Transverse colon (tissue), 4 donors: ENCODE results near the gene CRIP2. TPM values are rescaled to one million over a fixed set of nuclear protein-coding genes. Genes with fewer than 3 reads are reported as not detected.

Source experiments
- DNase-seq: peaks from one replicate; pipeline ENCODE4 v3.0.0-alpha.2; 2019
- H3K27ac ChIP-seq, 4 donors: fragments of 200-600 bp; sonication (generic); 2 replicates each; pipeline ENCODE4 v1.5.1; 2016 to 2018; ENCODE audit warnings: inconsistent platforms in 4 of 4
- H3K27me3 ChIP-seq: fragments of 200-600 bp; sonication (generic); 2 replicates; pipeline ENCODE4 v1.5.1; 2017; ENCODE audit warnings: inconsistent platforms
- H3K36me3 ChIP-seq, 4 donors: fragments of 200-600 bp; sonication (generic); 2 replicates each; pipeline ENCODE4 v1.5.1; 2017 to 2019; ENCODE audit warnings: inconsistent platforms in 4 of 4
- H3K4me1 ChIP-seq, 4 donors: fragments of 200-600 bp; sonication (generic); 2 replicates each; pipeline ENCODE4 v1.5.1; 2017 to 2020; ENCODE audit warnings: inconsistent platforms in 4 of 4
- H3K4me3 ChIP-seq, 4 donors: fragments of 200-600 bp; sonication (generic); 1 replicate in 1 of 4; 2 replicates in 3 of 4; pipeline versions ENCODE4 v1.5.1 to v1.6.1; 2017 to 2019; ENCODE audit warnings: inconsistent platforms in 4 of 4
- H3K9me3 ChIP-seq, 2 donors: fragments of 200-600 bp; sonication (generic); 2 replicates each; pipeline ENCODE4 v1.5.1; 2017 to 2019; ENCODE audit warnings: inconsistent platforms in 2 of 2
- EP300 ChIP-seq: sonication (generic); formaldehyde crosslinking; IDR thresholded peaks from one replicate; pipeline ENCODE4 v1.6.1; 2017; ENCODE audit warnings: antibody characterized with exemption, low read depth
- POLR2A ChIP-seq: fragments of 450-650 bp; IDR thresholded peaks from one replicate; pipeline ENCODE4 v1.6.1; 2016; ENCODE audit warnings: antibody characterized with exemption, mild to moderate bottlenecking, moderate library complexity
- POLR2AphosphoS5 ChIP-seq, 3 donors: sonication (generic); formaldehyde crosslinking; IDR thresholded peaks; one replicate each; pipeline ENCODE4 v1.6.1; 2016; ENCODE audit warnings: antibody characterized with exemption in 3 of 3
- whole genome bisulfite sequencing, 2 donors: methylation state at CpG; one replicate each; pipeline ENCODE4 v1.1.5; 2018; ENCODE audit warnings: low coverage in 1 of 2; 5-methylcytosine and 5-hydroxymethylcytosine counted together
- in situ Hi-C, 4 donors: fragments of 200-750 bp; cut with MboI; loops; one replicate each; pipeline versions ENCODE4 v1.15.0 to v1.15.1; 2017; ENCODE audit warnings: low sequenced_read_pairs in 3 of 4, low pct_ligation_motif_present in 1 of 4, low pct_unique_long_range_greater_than_20kb in 1 of 4
- intact Hi-C: fragments of 100-400 bp; cut with DNase I; formaldehyde crosslinking; loops from one replicate; pipeline ENCODE4 v1.15.1; 2023; ENCODE audit warnings: low total_unique reads
- total RNA-seq, 4 donors: library from RNA; depleted of rRNA; stranded (reverse); fragments of >200 nt; gene quantifications; one replicate each; pipeline ENCODE4 v1.1.0, GENCODE V29; 2016
- TF ChIP-seq, protein P1 (sequence below), 5 experiments: fragments of 200-600 bp in 3 of 5; fragments of 450-650 bp in 2 of 5; sonication (generic) in 3 of 5; IDR thresholded peaks; 1 replicate in 2 of 5; 2 replicates in 3 of 5; pipeline ENCODE4 v1.5.1; 2016 to 2017; ENCODE audit warnings: antibody characterized with exemption in 5 of 5, inconsistent platforms in 3 of 5, mild to moderate bottlenecking in 2 of 5, moderate library complexity in 1 of 5

Gene CRIP2
- total RNA-seq, 4 donors from 2014 or later: 11.2 to 67.3 (median 22.4) TPM

DNA sequence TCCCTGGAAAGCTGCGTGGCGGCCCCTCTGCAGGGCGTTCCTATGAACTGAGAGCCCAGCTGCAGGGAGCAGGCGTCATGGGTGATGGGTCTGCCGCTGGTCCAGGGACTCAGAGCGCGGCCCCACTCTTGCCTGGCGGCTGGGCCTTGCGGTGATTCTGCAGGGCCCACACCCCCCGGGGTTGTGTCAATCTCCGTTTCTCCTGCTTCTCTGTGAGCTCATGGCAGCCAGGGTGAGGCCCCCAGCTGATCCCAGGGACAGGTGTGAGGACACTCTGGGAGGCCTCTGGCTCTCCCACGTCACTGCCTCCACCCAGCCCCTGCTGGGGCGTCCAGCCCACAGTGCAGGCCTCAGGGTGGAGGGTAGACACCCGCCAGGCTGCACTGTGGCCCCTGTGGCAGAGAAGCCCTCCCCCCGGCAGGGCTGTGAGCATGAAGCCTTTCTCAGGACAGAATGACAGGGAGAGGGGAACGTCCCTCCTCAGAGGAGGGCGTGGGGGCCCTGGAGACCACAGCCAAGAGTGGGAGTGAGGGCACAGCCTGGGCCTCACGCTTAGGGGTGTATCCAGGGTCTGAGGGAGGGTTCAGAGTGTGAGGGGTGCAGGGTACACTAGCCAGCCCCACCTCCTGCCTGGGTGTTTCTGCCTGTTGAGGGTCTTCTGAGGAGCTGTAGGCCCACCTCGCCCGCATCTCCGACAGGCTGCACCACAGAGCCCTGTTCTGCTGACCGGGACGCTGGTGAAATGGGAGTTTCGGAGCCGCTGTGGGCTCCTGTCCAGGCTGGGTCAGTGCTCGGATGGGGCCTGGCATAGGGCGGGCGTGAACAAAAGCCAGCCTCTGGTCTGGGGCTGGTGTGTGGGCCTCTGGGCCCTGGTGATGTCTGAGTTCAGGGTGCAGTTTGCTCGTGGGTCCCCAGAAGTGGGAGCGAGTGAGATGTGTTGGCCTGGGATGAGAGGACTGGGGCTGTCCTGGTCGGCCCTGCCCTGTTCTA is 26.7 kb upstream of the CRIP2 start:
- Histone ChIP-seq H3K27me3 (no peaks in the 10 kb centered on the region), H3K4me3 (no peak overlapping the region), H3K4me1 (peaks cover 0 to 4% (median 3%) of the 10 kb centered on the region in 4 donors), H3K36me3 (peaks cover 0 to 3% (median 0%) of the 10 kb centered on the region in 4 donors), H3K27ac (no peak overlapping the region), H3K9me3 (no peaks in the 10 kb centered on the region)
- in situ Hi-C loops: no loop called here
- no peak for DNase-seq
- WGBS, 2 donors: 87% methylated on average over 29 of the region's 31 CpGs; no CpG with 5 or more reads in 1 of the 2 donors
- TF ChIP-seq EP300 (no peak), POLR2A (no peak), POLR2AphosphoS5 (IDR thresholded peaks at IDR 0.05) (no peak)
- TF ChIP-seq, protein P1, sequence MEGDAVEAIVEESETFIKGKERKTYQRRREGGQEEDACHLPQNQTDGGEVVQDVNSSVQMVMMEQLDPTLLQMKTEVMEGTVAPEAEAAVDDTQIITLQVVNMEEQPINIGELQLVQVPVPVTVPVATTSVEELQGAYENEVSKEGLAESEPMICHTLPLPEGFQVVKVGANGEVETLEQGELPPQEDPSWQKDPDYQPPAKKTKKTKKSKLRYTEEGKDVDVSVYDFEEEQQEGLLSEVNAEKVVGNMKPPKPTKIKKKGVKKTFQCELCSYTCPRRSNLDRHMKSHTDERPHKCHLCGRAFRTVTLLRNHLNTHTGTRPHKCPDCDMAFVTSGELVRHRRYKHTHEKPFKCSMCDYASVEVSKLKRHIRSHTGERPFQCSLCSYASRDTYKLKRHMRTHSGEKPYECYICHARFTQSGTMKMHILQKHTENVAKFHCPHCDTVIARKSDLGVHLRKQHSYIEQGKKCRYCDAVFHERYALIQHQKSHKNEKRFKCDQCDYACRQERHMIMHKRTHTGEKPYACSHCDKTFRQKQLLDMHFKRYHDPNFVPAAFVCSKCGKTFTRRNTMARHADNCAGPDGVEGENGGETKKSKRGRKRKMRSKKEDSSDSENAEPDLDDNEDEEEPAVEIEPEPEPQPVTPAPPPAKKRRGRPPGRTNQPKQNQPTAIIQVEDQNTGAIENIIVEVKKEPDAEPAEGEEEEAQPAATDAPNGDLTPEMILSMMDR (IDR thresholded peaks at IDR 0.05): no peak
- intact Hi-C loops: loop anchor here (5.0 to 10.0 kb wide), 2 partner anchors 73 to 79 kb away; partner anchors contain the start of gene TMEM121

DNA sequence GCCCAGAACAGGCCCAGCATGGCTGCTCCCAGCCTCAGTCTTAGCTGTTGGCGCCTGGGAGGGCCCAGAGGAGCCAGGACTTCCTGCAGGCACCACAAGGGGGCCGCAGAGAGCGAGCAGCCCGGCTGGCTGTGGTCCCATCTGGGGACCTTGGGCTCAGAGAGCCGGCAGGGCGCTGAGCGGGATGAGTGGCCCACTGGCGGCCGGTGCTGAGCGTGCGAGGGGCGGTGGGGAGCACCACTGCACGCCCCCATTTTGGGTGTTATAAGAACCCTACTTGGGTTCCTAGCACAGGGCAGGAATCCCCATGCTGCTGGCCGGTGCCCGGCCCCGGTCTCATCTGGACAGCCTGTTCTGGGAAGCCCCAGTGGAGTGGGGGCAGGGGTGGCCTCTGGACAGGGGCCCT is 25.9 kb upstream of the CRIP2 start:
- peak; percentile 66 for DNase-seq
- WGBS, 2 donors: 36% methylated on average over 15 of the region's 16 CpGs; no CpG with 5 or more reads in 1 of the 2 donors
- in situ Hi-C loops: no loop called here
- intact Hi-C loops: loop anchor here (5.0 to 10.0 kb wide), 2 partner anchors 74 to 79 kb away; partner anchors contain the start of gene TMEM121
- peaks cover 0 to 4% (median 3%) of the 10 kb centered on the region in 4 donors for H3K4me1 ChIP-seq
- no peak overlapping the region for H3K4me3 ChIP-seq
- H3K27ac ChIP-seq: no peak overlapping the region
- H3K9me3 ChIP-seq: no peaks in the 10 kb centered on the region
- TF ChIP-seq, protein P1 (IDR thresholded peaks at IDR 0.05): peak; percentile 82 to 92 (median 88)
- TF ChIP-seq EP300 (no peak), POLR2AphosphoS5 (IDR thresholded peaks at IDR 0.05) (peak in 2 of 3 donors; percentile 17 to 24)
- no peaks in the 10 kb centered on the region for H3K27me3 ChIP-seq
- peaks cover 0 to 3% (median 0%) of the 10 kb centered on the region in 4 donors for H3K36me3 ChIP-seq

DNA sequence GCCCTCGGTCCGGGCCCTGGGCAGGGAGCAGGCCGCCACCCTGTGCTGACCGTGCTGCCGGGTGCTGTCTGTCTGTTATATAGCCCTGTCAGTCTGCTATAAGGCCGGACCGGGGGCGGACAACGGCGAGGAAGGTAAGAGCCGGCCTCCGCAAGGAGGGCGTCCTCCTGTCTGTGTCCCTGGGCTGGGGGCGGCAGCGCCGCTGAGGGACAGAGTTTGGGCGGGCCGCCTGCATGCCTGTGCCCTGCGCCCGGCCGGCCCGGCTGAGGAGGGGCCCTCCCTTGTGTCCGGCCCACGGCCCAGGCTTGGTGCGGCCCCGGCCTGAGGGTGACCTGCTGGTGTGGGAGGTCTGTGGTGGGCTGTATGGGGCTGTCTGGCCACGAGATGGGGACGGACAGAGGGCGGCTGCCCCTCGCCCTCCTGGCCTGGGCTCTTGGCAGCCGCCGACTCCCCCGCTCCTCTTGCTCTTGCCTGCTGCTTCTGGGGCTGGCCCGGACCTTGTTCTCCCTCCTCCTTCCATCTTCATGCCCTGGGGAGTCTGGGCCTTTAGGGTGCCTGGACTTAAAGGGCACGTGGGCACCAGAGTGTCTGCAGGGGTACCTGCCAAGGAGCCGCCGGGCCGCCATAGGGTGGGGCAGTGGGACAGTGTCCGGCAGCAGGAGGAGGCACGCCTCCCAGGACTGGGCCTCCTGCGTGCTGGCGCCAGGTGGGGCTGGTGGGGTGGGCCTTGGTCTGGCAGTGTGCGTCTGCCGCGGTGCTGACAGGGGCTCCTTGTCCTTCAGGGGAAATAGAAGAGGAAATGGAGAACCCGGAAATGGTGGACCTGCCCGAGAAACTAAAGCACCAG is 25.1 kb upstream of the CRIP2 start:
- 93% methylated on average over 46 of the region's 47 CpGs; no CpG with 5 or more reads in 1 of the 2 donors for WGBS, 2 donors

More for the DNA sequence above, 25.1 kb upstream of the CRIP2 start:
- Histone ChIP-seq H3K9me3 (no peaks in the 10 kb centered on the region), H3K4me3 (no peak overlapping the region), H3K4me1 (peaks cover 0 to 4% (median 3%) of the 10 kb centered on the region in 4 donors), H3K27ac (no peak overlapping the region), H3K36me3 (peaks cover 0 to 3% (median 0%) of the 10 kb centered on the region in 4 donors), H3K27me3 (no peaks in the 10 kb centered on the region)
- intact Hi-C loops: loop anchor here (5.0 to 10.0 kb wide), 2 partner anchors 75 to 78 kb away; partner anchors contain the start of gene TMEM121
- DNase-seq: no peak
- in situ Hi-C loops: no loop called here
- TF ChIP-seq POLR2A (no peak), POLR2AphosphoS5 (IDR thresholded peaks at IDR 0.05) (no peak), EP300 (no peak)
- TF ChIP-seq, protein P1 (IDR thresholded peaks at IDR 0.05): no peak
